Neural progenitor cell (in vitro differentiated cells): Measurements from ENCODE around the gene ELAVL3. TPM values are rescaled to one million over a fixed set of nuclear protein-coding genes. Genes with fewer than 3 reads are reported as not detected.
"Not testable (repeated sequence)": the region's sequence is repeated elsewhere in the genome, so short reads cannot be mapped to it uniquely, and the experiment has no call there.

Experiments used
- DNase-seq: peaks from one replicate; pipeline ENCODE4 v3.0.0-alpha.2; 2016; ENCODE audit warnings: low spot score
- H2AFZ ChIP-seq: fragments of 200-600 bp; sonication (generic); replicated peaks from 2 replicates; pipeline ENCODE4 v1.6.1; 2016; ENCODE audit warnings: antibody characterized with exemption
- H3F3A ChIP-seq: fragments of 200-600 bp; sonication (generic); 2 replicates; pipeline ENCODE4 v1.6.1; 2016; ENCODE audit warnings: antibody characterized with exemption, low read depth
- H3K27ac ChIP-seq: fragments of 200-600 bp; sonication (generic); 2 replicates; pipeline ENCODE4 v1.5.1; 2016; ENCODE audit warnings: mild to moderate bottlenecking
- H3K27me3 ChIP-seq: fragments of 200-600 bp; sonication (generic); 2 replicates; pipeline ENCODE4 v1.6.1; 2016; ENCODE audit warnings: mild to moderate bottlenecking, moderate library complexity
- H3K36me3 ChIP-seq: fragments of 200-600 bp; sonication (generic); 2 replicates; pipeline ENCODE4 v1.5.1; 2016
- H3K4me1 ChIP-seq: fragments of 200-600 bp; sonication (generic); 2 replicates; pipeline ENCODE4 v1.6.1; 2016; ENCODE audit warnings: mixed run types
- H3K4me2 ChIP-seq: fragments of 200-600 bp; sonication (generic); 2 replicates; pipeline ENCODE4 v1.6.1; 2016
- H3K4me3 ChIP-seq: fragments of 200-600 bp; sonication (generic); 2 replicates; pipeline ENCODE4 v1.5.1; 2016
- H3K79me2 ChIP-seq: fragments of 200-600 bp; sonication (generic); 2 replicates; pipeline ENCODE4 v1.6.1; 2016; ENCODE audit warnings: low read depth
- H3K9ac ChIP-seq: fragments of 200-600 bp; sonication (generic); 2 replicates; pipeline ENCODE4 v1.6.1; 2016
- H3K9me3 ChIP-seq: fragments of 200-600 bp; sonication (generic); 2 replicates; pipeline ENCODE4 v1.5.1; 2016; ENCODE audit warnings: low read depth
- H4K20me1 ChIP-seq: fragments of 200-600 bp; sonication (generic); 2 replicates; pipeline ENCODE4 v1.6.1; 2016; ENCODE audit warnings: low read depth
- H3K27ac Mint-ChIP-seq: 3 replicates; pipeline ENCODE4 v1.8.0; 2021; ENCODE audit warnings: mixed read lengths
- H3K27me3 Mint-ChIP-seq: 2 replicates; pipeline ENCODE4 v1.8.0; 2022; ENCODE audit warnings: low read depth, mild to moderate bottlenecking, inconsistent platforms, moderate library complexity, mixed read lengths; ENCODE audit not compliant: insufficient read depth
- H3K36me3 Mint-ChIP-seq: 3 replicates; pipeline ENCODE4 v1.8.0; 2021; ENCODE audit warnings: mixed read lengths
- H3K4me1 Mint-ChIP-seq: 3 replicates; pipeline ENCODE4 v1.8.0; 2021; ENCODE audit warnings: mixed read lengths
- H3K4me3 Mint-ChIP-seq: 3 replicates; pipeline ENCODE4 v1.8.0; 2021; ENCODE audit warnings: mild to moderate bottlenecking, moderate library complexity, mixed read lengths
- H3K9me3 Mint-ChIP-seq: 3 replicates; pipeline ENCODE4 v1.8.0; 2020; ENCODE audit warnings: mixed read lengths
- CTCF ChIP-seq: fragments of 200-600 bp; sonication (generic); IDR thresholded peaks from 2 replicates; pipeline ENCODE4 v1.5.1; 2017; ENCODE audit warnings: antibody characterized with exemption, mild to moderate bottlenecking
- EZH2 ChIP-seq: fragments of 200-600 bp; sonication (generic); IDR thresholded peaks from 2 replicates; pipeline ENCODE4 v1.6.1; 2017; ENCODE audit warnings: antibody characterized with exemption, mild to moderate bottlenecking, moderate library complexity
- EZH2phosphoT487 ChIP-seq: fragments of 200-600 bp; sonication (generic); IDR thresholded peaks from 2 replicates; pipeline ENCODE4 v1.6.1; 2017; ENCODE audit warnings: antibody characterized with exemption
- total RNA-seq: library from RNA; depleted of rRNA; stranded (reverse); fragments of >200 nt; gene quantifications from 2 replicates; pipeline ENCODE4 v1.2.3, GENCODE V29; 2015; ENCODE audit warnings: low replicate concordance

Gene ELAVL3
- total RNA-seq, 1 donor from 2014 or later, result not detected

DNA sequence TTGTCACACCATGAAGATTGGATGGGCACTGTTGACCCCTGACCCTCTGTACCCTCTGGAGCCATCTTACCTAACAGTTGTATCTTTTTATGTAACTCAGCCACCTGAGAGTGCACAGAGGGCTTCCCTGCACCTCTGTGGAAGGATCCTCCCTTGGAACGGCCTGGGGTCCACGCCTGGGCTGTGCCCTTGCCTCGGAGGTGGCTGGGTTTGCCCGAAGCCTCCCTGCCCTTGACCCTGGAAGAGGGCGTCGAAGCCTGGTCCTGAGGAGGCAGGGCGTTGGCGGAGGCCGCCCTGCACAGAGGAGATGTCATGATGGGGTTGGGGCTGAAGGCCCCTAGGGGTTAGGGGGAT lies 46.2 kb downstream of the ELAVL3 start:
- no peak overlapping the region for H3K27ac ChIP-seq
- H3K9ac ChIP-seq, result no peak overlapping the region

DNA sequence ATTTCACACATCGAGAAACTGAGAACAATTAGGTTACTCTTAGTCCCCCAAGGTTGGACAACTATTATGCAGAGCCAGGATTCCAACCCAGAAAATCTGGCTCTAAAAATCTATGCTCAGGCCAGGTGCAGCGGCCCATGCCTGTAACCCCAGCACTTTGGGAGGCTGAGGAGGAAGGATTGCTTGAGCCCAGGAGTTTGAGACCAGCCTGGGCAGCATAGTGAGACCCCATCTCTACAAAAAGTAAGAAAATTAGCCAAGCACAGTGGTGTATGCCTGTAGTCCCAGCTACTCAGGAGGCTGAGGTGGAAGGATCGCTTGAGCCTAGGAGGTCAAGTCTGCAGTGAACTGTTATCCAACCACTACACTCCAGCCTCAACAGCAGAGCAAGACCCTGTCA lies 47.3 kb downstream of the ELAVL3 start:
- not testable (repeated sequence) for H3K9me3 ChIP-seq, H3K4me3 ChIP-seq, H3K4me2 ChIP-seq, DNase-seq, H3K27me3 ChIP-seq, H3K27ac ChIP-seq, H3K27ac Mint-ChIP-seq, H3K9ac ChIP-seq, H2AFZ ChIP-seq, H4K20me1 ChIP-seq, H3K36me3 ChIP-seq, H3K4me3 Mint-ChIP-seq, H3K9me3 Mint-ChIP-seq, H3K27me3 Mint-ChIP-seq
- H3F3A ChIP-seq, result peaks cover 16% of the 10 kb centered on the region
- H3K79me2 ChIP-seq, result peaks cover 23% of the 10 kb centered on the region
- H3K4me1 ChIP-seq, result peaks cover 11% of the 10 kb centered on the region
- Mint-ChIP-seq H3K36me3 (peaks cover 11% of the 10 kb centered on the region), H3K4me1 (peaks cover 21% of the 10 kb centered on the region)

More for the DNA sequence above, 46.2 kb downstream of the ELAVL3 start:
- Histone ChIP-seq H3K36me3 (peaks cover 5% of the 10 kb centered on the region), H3K4me2 (peak overlapping the region; percentile 86), H3K27me3 (no peaks in the 10 kb centered on the region), H3K9me3 (no peaks in the 10 kb centered on the region), H3K4me3 (peak overlapping the region; percentile 57), H4K20me1 (no peaks in the 10 kb centered on the region), H3F3A (peaks cover 16% of the 10 kb centered on the region), H3K79me2 (peaks cover 24% of the 10 kb centered on the region), H3K4me1 (peaks cover 11% of the 10 kb centered on the region), H2AFZ (peak overlapping the region; percentile 97)
- Mint-ChIP-seq H3K4me1 (peaks cover 21% of the 10 kb centered on the region), H3K27me3 (peaks cover 7% of the 10 kb centered on the region), H3K9me3 (no peaks in the 10 kb centered on the region), H3K4me3 (peak overlapping the region; percentile 100), H3K36me3 (peaks cover 13% of the 10 kb centered on the region), H3K27ac (peak overlapping the region; percentile 94)
- TF ChIP-seq EZH2, result no peak
- TF ChIP-seq EZH2phosphoT487, result no peak
- no peak for TF ChIP-seq CTCF
- DNase-seq, result no peak

DNA sequence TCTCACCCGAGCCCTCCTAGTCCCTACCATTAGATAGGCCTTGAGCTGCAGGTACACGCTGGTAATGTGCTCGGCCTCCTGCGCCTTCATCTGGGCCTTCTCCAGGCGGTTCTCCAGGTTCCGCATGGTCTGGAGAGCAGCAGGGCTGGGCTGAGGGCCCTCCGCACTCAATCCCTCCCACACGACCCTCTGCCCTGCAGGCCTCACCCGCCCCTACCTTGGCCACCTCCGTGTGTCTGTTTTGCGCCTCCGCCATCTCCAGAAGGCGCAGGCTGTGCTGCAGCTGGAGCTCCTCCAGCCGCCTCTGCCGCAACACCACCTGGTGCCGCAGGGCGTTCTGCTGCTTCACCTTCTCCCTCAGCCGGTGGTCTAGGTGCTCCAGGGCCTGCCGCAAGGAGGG lies 54.2 kb downstream of the ELAVL3 start:
- H3K27me3 Mint-ChIP-seq, result peaks cover 21% of the 10 kb centered on the region
- no peak overlapping the region for H3K27ac Mint-ChIP-seq
- no peaks in the 10 kb centered on the region for H3K4me1 Mint-ChIP-seq
- H3K9ac ChIP-seq, result no peak overlapping the region
- peaks cover 28% of the 10 kb centered on the region for H3K27me3 ChIP-seq
- H3K4me3 Mint-ChIP-seq, result no peak overlapping the region
- H3K9me3 ChIP-seq, result no peaks in the 10 kb centered on the region
- TF ChIP-seq CTCF (no peak), EZH2phosphoT487 (no peak), EZH2 (no peak)
- no peaks in the 10 kb centered on the region for H4K20me1 ChIP-seq
- no peak overlapping the region for H2AFZ ChIP-seq
- no peak overlapping the region for H3K4me3 ChIP-seq
- H3K79me2 ChIP-seq, result no peaks in the 10 kb centered on the region
- H3K36me3 Mint-ChIP-seq, result no peaks in the 10 kb centered on the region
- H3K4me2 ChIP-seq, result no peak overlapping the region
- H3F3A ChIP-seq, result peaks cover 20% of the 10 kb centered on the region
- peaks cover 6% of the 10 kb centered on the region for H3K9me3 Mint-ChIP-seq
- no peak overlapping the region for H3K27ac ChIP-seq
- DNase-seq, result no peak
- H3K4me1 ChIP-seq, result no peaks in the 10 kb centered on the region
- no peaks in the 10 kb centered on the region for H3K36me3 ChIP-seq

- no peaks in the 10 kb centered on the region for H3K36me3 Mint-ChIP-seq
- TF ChIP-seq CTCF (no peak), EZH2phosphoT487 (no peak), EZH2 (no peak)
These were observed 55.0 kb downstream of the ELAVL3 start for GRCh38 chr19:11425719-11426457.

More at GRCh38 chr19:11425719-11426457, 55.0 kb downstream of the ELAVL3 start:
- H3K4me3 Mint-ChIP-seq, result peak overlapping the region; percentile 18
- H3K4me1 Mint-ChIP-seq, result peaks cover 6% of the 10 kb centered on the region
- peaks cover 6% of the 10 kb centered on the region for H3K9me3 Mint-ChIP-seq
- H3K36me3 ChIP-seq, result no peaks in the 10 kb centered on the region
- H3K27me3 ChIP-seq, result peaks cover 36% of the 10 kb centered on the region
- no peaks in the 10 kb centered on the region for H3K9me3 ChIP-seq
- peaks cover 5% of the 10 kb centered on the region for H3K4me1 ChIP-seq
- no peak overlapping the region for H3K4me2 ChIP-seq
- H3K9ac ChIP-seq, result no peak overlapping the region
- no peak overlapping the region for H3K27ac ChIP-seq
- no peak overlapping the region for H3K27ac Mint-ChIP-seq
- no peak for DNase-seq
- no peak overlapping the region for H3K4me3 ChIP-seq
- peaks cover 28% of the 10 kb centered on the region for H3K27me3 Mint-ChIP-seq
- H2AFZ ChIP-seq, result no peak overlapping the region
- H3K79me2 ChIP-seq, result no peaks in the 10 kb centered on the region
- peaks cover 25% of the 10 kb centered on the region for H3F3A ChIP-seq
- H4K20me1 ChIP-seq, result no peaks in the 10 kb centered on the region
